WTC11 (cell line): Measurements from ENCODE around the gene CLDN2. TPM values are rescaled to one million over a fixed set of nuclear protein-coding genes. Genes with fewer than 3 reads are reported as not detected.

Experiments
- ATAC-seq: fragments of 200-7000 bp; cut with Tn5 transposase; 2 replicates; pipeline ENCODE4 v1.10.0; 2021; ENCODE audit warnings: mild to moderate bottlenecking, moderate library complexity
- CTCF ChIA-PET: fragments of 300-600 bp; sonication (Branson Sonifier 250); formaldehyde crosslinking; loops from one replicate; lab custom pipeline; 2021; ENCODE audit warnings: antibody characterized with exemption; lab: Charles Lee
- POLR2A ChIA-PET: fragments of 350-600 bp; sonication (Branson Sonifier 250); formaldehyde crosslinking; loops from one replicate; lab custom pipeline; 2021; ENCODE audit warnings: antibody characterized with exemption; lab: Charles Lee
- DNase-seq: peaks from one replicate; pipeline ENCODE4 v3.0.0; 2021; ENCODE audit warnings: low spot score
- H3K27ac Mint-ChIP-seq: 2 replicates; pipeline ENCODE4 v1.8.0; 2021; ENCODE audit warnings: mixed read lengths
- H3K27me3 Mint-ChIP-seq: 2 replicates; pipeline ENCODE4 v1.8.0; 2021; ENCODE audit warnings: low read depth, mild to moderate bottlenecking, moderate library complexity, mixed read lengths
- H3K36me3 Mint-ChIP-seq: 2 replicates; pipeline ENCODE4 v1.8.0; 2021; ENCODE audit warnings: mixed read lengths
- H3K4me1 Mint-ChIP-seq: 2 replicates; pipeline ENCODE4 v1.8.0; 2022; ENCODE audit warnings: mixed read lengths
- H3K4me3 Mint-ChIP-seq: 2 replicates; pipeline ENCODE4 v1.8.0; 2021; ENCODE audit warnings: mild to moderate bottlenecking, moderate library complexity, mixed read lengths
- H3K9me3 Mint-ChIP-seq: 2 replicates; pipeline ENCODE4 v1.8.0; 2021; ENCODE audit warnings: mixed read lengths
- ARID4B ChIP-seq: sonication (generic); formaldehyde crosslinking; IDR thresholded peaks from 2 replicates; pipeline ENCODE4 v1.8.0; 2023; ENCODE audit warnings: missing genetic modification reagents, mild to moderate bottlenecking, borderline replicate concordance
- ATF3 ChIP-seq: sonication (generic); formaldehyde crosslinking; conservative IDR thresholded peaks from 2 replicates; pipeline ENCODE4 v1.8.1; 2022; ENCODE audit warnings: mild to moderate bottlenecking, missing genetic modification reagents
- CREM ChIP-seq: sonication (generic); formaldehyde crosslinking; IDR thresholded peaks from 2 replicates; pipeline ENCODE4 v1.8.1; 2022; ENCODE audit warnings: mild to moderate bottlenecking, missing genetic modification reagents, moderate library complexity
- E2F5 ChIP-seq: sonication (generic); formaldehyde crosslinking; IDR thresholded peaks from 2 replicates; pipeline ENCODE4 v1.8.1; 2022; ENCODE audit warnings: mild to moderate bottlenecking, moderate library complexity, missing genetic modification reagents
- ELF4 ChIP-seq: sonication (generic); formaldehyde crosslinking; IDR thresholded peaks from 2 replicates; pipeline ENCODE4 v1.8.1; 2022; ENCODE audit warnings: low read depth, mild to moderate bottlenecking, moderate library complexity, missing genetic modification reagents
- ERG ChIP-seq: fragments of 250-450 bp; sonication (Bioruptor Pico); IDR thresholded peaks from 2 replicates; pipeline ENCODE4 v1.8.0; 2021; ENCODE audit warnings: mild to moderate bottlenecking
- FOXP1 ChIP-seq: sonication (generic); formaldehyde crosslinking; IDR thresholded peaks from 2 replicates; pipeline ENCODE4 v1.8.0; 2022; ENCODE audit warnings: missing genetic modification reagents, mild to moderate bottlenecking, moderate library complexity, borderline replicate concordance
- HMGXB4 ChIP-seq: sonication (generic); formaldehyde crosslinking; IDR thresholded peaks from 2 replicates; pipeline ENCODE4 v1.8.1; 2023; ENCODE audit warnings: mild to moderate bottlenecking, moderate library complexity, missing genetic modification reagents
- NFATC4 ChIP-seq: fragments of 250-450 bp; sonication (Bioruptor Pico); IDR thresholded peaks from 2 replicates; pipeline ENCODE4 v1.9.0; 2021; ENCODE audit warnings: mild to moderate bottlenecking
- NFE2L1 ChIP-seq: sonication (generic); formaldehyde crosslinking; IDR thresholded peaks from 2 replicates; pipeline ENCODE4 v1.8.1; 2023; ENCODE audit warnings: missing genetic modification reagents
- NR2C2 ChIP-seq: sonication (generic); formaldehyde crosslinking; IDR thresholded peaks from 2 replicates; pipeline ENCODE4 v1.8.0; 2022; ENCODE audit warnings: mild to moderate bottlenecking, missing genetic modification reagents
- NR3C1 ChIP-seq: sonication (generic); formaldehyde crosslinking; conservative IDR thresholded peaks from 2 replicates; pipeline ENCODE4 v1.8.1; 2023; ENCODE audit warnings: low read depth, mild to moderate bottlenecking, missing genetic modification reagents
- RELA ChIP-seq: sonication (generic); formaldehyde crosslinking; IDR thresholded peaks from 2 replicates; pipeline ENCODE4 v1.8.1; 2022; ENCODE audit warnings: missing genetic modification reagents, mild to moderate bottlenecking, borderline replicate concordance
- ZBTB21 ChIP-seq: sonication (generic); formaldehyde crosslinking; IDR thresholded peaks from 2 replicates; pipeline ENCODE4 v1.8.1; 2023; ENCODE audit warnings: mild to moderate bottlenecking, missing genetic modification reagents, borderline replicate concordance
- ZMAT4 ChIP-seq: fragments of 250-450 bp; sonication (Bioruptor Pico); IDR thresholded peaks from 2 replicates; pipeline ENCODE4 v1.9.0; 2021; ENCODE audit warnings: mild to moderate bottlenecking
- ZNF281 ChIP-seq: sonication (generic); formaldehyde crosslinking; IDR thresholded peaks from 2 replicates; pipeline ENCODE4 v1.8.0; 2023; ENCODE audit warnings: mild to moderate bottlenecking, missing genetic modification reagents
- ZNF317 ChIP-seq: sonication (generic); formaldehyde crosslinking; IDR thresholded peaks from 2 replicates; pipeline ENCODE4 v1.8.1; 2023; ENCODE audit warnings: low read depth, mild to moderate bottlenecking, moderate library complexity, missing genetic modification reagents, borderline replicate concordance
- ZNF532 ChIP-seq: fragments of 250-450 bp; sonication (Bioruptor Pico); IDR thresholded peaks from 2 replicates; pipeline ENCODE4 v1.9.0; 2021; ENCODE audit warnings: mild to moderate bottlenecking, borderline replicate concordance
- total RNA-seq: library from RNA; stranded (reverse); gene quantifications from 3 replicates; pipeline ENCODE4 v1.2.3, GENCODE V29; 2021

The CLDN2 gene
- total RNA-seq, 1 experiment from 2014 or later = 0.11 TPM

- Mint-ChIP-seq H3K27ac (no peak overlapping the region), H3K27me3 (no peaks in the 10 kb centered on the region), H3K4me1 (no peaks in the 10 kb centered on the region), H3K36me3 (peaks cover 3% of the 10 kb centered on the region), H3K4me3 (no peak overlapping the region), H3K9me3 (no peaks in the 10 kb centered on the region)
- ATAC-seq (no peak), DNase-seq (no peak)
- POLR2A ChIA-PET = no interaction called here
- CTCF ChIA-PET = no interaction called here
- TF ChIP-seq RELA (CRISPR knock-in tag) (no peak), HMGXB4 (CRISPR knock-in tag) (no peak), NFE2L1 (no peak), FOXP1 (CRISPR knock-in tag) (no peak), E2F5 (no peak), ZMAT4 (CRISPR knock-in tag) (no peak), NR3C1 (CRISPR knock-in tag) (no peak), NR2C2 (no peak), ELF4 (CRISPR knock-in tag) (no peak), ZBTB21 (no peak), ATF3 (CRISPR knock-in tag) (no peak)
These were observed 19.4 kb downstream of the CLDN2 start for GRCh38 chrX:106939566-106939965.

- ChIA-PET POLR2A (no interaction called here), CTCF (no interaction called here)
- H3K4me3 Mint-ChIP-seq = no peak overlapping the region
- H3K9me3 Mint-ChIP-seq = no peaks in the 10 kb centered on the region
- no peaks in the 10 kb centered on the region for H3K4me1 Mint-ChIP-seq
- H3K27ac Mint-ChIP-seq = no peak overlapping the region
- no peak for DNase-seq
- peaks cover 3% of the 10 kb centered on the region for H3K36me3 Mint-ChIP-seq
- no peak for ATAC-seq
- H3K27me3 Mint-ChIP-seq = no peaks in the 10 kb centered on the region
- TF ChIP-seq ERG (no peak), NR3C1 (CRISPR knock-in tag) (no peak), NFATC4 (CRISPR knock-in tag) (no peak), ZNF281 (no peak), ZNF532 (CRISPR knock-in tag) (no peak), RELA (CRISPR knock-in tag) (no peak), CREM (CRISPR knock-in tag) (no peak), ZBTB21 (no peak), ZNF317 (CRISPR knock-in tag) (no peak), ARID4B (CRISPR knock-in tag) (no peak)
These were observed 19.9 kb downstream of the CLDN2 start for GRCh38 chrX:106940068-106940467.
